NCI-H524 (cell line): ENCODE results near the gene STYXL2.

Source experiments
- DNase-seq, 2 experiments: peaks; one replicate each; lab custom pipeline; 2025; lab: John Stamatoyannopoulos, UW

Gene STYXL2

DNA sequence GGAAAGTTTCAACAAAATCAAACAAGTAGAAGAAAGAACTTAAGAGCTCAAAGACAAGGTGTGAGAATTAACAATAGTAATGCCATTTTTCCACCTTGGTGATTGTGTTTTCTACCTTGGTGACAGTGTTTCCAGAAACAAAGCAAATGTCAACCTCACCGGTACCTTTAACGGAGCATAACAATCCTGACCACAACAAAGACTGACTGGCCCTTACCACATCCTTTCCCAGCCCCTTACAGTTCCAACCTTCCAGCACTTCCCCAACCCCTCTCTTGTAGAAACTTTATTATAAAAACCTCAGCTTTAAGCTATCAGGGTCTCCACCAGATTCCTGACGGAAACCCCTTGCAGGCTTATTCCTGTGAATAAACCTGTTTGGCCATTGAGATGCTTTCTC, 16.7 kb downstream of the STYXL2 start:
- DNase-seq, result no peak

DNA sequence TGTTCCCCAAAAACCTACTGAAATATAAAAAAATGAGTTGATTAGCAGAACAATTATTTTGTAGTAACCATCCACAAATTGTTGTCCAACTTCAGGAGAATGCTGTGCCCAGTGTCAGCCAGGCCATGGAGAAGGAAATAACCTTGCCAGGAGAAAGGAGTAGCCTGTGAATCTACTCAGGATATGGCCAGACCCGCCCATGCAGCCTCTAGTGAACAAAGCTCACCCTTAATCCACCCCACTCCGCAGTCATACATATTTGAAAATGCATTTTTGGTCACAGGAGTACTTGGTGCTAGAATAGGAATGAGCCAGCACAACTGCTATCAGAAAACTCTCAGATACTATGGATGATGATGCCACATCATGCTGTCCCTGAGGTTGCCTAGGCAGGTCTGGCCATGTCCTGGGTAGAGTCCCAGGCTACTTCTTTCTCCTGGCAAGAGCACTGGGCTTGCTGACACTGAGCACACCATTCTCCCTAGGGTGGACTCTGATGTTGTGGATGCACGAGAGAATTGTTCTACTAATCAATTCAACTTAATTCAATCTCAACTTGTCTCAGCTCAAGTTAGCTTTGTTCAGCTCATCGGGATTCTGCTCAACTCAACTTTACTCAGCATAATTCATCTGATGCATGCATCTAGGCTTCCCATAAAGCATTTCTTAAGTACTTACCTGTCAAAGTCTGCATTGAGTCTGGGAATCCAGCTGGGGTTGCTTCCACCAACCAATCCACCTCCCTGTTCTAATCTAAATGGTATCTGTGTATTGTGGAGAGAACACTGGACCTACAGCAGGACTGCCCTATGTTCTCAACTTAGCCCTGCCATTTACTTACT, 18.2 kb downstream of the STYXL2 start:
- no peak for DNase-seq

DNA sequence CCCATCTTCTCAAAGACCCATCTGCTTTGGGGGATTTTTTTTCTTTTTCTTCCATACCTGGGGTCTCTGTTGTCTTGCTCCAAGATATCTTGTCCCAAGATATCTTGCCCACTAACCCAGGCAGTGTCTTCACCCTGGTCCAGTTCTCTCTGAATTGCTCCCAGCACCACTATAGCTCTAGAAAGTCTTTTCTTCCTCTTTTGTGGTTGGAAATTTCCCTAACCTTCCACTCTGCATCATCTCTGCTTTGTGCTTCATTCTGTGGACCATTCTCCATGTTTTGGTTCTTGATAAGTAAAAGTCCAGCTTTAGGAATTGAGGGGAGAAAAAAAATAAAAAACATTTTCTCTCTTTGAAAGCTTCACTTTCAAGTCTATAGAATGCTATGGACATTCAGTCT, 20.9 kb downstream of the STYXL2 start:
- no peak for DNase-seq

DNA sequence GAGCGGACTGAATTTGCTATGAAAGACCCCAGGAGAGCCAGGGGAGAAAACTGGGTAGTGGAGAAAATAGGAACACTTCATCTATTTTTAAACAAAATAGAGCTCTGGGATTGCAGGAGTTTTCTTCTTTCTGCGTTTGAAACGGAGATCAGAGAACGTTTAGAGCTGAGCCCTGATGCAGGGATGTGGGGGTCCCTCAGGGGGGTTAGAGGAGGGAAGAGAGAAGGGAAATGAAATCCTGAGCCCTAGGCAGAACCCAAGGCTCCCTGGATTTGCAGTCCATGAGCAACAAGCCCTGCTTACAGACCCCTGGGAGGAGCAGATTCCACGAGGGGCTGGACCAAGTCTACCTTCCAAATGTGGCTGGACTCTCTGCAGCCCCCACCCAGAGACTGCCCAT, 21.8 kb downstream of the STYXL2 start:
- no peak for DNase-seq

DNA sequence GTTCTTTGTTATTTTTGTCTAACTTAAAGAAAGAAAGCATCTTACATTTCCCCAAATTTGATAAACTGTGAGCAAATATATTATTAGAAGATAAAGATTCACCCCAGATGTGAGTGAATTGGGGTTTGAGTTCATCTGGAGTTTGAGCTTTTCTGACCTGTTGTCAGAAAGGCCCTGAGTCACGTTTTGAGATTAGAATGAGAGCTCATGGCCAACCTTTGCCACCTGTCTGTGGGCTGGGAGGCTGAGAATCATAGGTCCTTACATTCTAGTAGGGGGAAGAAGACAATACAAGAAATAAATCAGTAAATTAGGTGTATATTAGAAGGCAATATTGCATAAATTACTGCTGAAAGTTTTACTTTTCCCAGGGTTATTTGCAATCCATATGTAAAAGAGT, 22.3 kb downstream of the STYXL2 start:
- no peak for DNase-seq

DNA sequence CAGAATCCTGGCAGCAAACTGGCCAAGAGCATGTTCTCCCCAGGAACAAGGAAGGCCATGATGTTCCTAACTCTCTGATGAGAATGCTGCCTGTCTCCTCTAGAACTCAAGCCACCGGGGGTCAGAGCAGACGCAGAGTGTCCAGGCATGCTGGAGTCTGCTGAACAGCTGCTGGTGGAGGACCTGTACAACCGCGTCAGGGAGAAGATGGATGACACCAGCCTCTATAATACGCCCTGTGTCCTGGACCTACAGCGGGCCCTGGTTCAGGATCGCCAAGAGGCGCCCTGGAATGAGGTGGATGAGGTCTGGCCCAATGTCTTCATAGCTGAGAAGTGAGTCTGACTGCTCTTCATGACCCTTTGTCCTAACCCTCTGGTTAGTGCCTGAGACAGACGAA, 23.4 kb downstream of the STYXL2 start:
- DNase-seq, result no peak

DNA sequence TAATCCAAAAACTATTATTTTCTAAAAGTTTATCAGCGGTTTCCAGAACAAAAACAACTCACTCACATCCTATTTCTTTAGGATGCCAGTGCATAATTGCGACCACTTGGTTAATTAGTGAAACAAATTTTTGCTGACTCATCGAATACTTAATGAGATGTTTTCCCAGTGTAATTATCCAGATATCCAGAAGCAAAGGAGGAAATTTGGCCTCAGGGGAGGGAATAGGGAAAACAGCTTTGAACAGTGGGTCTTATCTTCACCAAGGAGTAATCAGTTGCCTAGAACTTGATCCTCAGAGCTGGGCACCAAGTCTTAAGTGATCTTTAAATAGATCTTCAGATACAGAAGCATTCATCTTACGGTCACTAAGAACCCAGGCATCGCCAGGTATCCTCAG, 24.3 kb downstream of the STYXL2 start:
- DNase-seq, result no peak

DNA sequence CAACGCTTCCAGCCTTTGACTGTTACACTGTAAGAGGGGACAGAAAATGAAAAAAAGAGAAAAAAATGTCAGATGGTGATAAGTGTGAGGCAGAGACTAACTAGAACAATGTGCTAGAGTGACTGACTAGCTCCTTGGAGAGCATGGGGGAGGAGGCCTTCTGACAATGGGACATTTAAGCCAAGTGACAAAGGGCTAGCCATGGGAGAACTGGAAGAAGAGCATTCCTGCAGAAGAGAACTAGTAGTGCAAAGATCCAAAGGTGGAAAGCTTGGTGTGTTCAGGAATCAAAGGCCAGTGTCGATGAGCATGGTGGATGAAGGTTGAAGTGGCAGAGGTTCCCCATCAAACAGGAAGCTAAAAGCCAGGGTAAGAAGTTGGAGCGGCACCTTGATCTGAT, 25.8 kb downstream of the STYXL2 start:
- no peak for DNase-seq

DNA sequence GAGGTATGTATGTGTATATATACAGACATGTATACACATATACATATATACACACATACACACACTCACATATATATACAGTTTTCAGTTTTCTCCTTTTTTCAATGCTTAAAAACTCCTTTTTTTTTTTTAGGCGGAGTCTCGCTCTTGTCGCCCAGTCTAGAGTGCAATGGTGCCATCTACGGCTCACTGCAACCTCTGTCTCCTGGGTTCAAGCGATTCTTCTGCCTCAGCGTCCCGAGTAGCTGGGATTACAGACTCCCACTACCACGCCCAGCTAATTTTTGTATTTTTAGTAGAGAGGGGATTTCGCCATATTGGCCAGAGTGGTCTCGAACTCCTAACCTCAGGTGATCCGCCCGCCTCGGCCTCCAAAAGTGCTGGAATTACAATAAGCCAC, 27.0 kb downstream of the STYXL2 start:
- DNase-seq, result no peak

DNA sequence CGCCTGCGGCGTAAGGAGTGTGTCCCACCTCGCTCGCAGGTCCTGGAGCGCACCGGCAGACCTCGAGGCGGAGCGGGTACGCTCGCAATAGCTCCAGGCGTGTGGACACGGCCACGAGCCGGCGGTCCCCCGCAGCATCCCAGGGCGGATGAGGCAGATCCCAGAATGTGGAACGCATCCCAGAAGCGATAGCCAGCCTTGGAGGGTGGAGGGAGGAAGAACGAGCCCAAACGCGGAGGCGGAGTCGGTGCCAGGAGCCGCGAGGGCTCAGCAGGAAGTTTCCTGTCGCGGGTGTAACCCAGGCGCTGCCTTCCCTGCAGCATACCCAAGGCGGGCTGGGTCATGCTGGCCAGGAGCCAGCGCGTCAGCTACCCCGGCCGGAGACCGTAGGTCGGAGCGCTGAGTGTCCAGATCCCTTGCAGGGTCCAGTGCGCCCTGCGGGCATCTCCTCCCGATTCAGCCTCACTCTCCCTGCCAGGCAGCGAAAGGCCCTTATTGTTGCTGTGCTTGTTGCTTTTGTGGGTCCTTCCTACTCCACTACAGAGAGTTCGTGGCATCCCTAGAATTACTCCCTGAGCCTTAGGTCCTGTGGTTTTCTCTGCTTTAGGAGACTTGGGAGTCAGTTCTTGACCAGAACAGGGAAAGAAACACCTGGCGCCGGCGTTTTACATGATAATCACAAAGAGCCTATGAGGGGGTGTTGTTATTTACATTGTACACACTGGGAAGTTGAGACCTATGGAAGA, 27.7 kb downstream of the STYXL2 start:
- DNase-seq, result peak in 1 of 2 experiments; percentile 10

DNA sequence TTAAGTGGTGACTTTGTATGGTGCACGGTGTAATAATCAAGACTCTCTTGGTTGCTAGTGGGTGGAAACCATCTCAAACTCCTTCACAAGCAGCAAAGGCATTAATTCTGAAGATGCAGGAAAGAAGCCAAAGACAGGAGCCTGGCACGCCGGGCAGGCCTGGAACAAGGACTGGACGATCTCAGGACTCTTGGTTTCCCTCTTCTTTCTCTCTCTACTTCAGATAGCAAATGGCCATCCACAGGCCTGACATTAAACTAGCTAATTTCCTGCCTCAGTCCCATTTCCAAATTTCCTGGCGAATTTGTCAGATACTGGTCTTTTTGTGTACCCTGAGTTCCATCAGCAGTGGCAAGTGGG, 28.2 kb downstream of the STYXL2 start:
- no peak for DNase-seq

DNA sequence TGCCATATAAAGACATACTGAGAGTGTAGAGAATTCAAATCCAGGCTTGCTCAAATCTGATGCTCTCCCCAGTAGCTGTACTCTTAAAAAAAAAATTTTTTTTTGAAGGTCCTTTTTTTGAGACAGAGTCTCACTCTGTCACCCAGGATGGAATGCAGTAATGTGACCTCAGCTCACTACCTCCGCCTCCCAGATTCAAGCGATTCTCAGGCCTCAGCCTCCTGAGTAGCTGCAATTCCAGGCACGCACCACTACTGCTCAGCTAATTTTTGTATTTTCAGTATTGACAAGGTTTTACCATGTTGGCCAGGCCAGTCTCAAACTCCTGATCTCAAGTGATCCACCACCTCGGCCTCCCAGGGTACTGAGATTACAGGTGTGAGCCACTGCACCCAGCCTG, 28.7 kb downstream of the STYXL2 start:
- DNase-seq, result no peak

DNA sequence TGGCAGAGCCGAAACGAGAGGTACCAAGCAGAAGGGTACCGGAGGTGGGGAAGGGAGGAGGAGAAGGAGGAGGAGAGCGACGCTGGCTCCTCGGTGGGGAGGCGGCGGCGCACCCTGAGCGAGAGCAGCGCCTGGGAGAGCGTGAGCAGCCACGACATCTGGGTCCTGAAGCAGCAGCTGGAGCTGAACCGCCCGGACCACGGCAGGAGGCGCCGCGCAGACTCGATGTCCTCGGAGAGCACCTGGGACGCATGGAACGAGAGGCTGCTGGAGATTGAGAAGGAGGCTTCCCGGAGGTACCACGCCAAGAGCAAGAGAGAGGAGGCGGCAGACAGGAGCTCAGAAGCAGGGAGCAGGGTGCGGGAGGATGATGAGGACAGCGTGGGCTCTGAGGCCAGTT, 32.4 kb downstream of the STYXL2 start:
- no peak for DNase-seq

DNA sequence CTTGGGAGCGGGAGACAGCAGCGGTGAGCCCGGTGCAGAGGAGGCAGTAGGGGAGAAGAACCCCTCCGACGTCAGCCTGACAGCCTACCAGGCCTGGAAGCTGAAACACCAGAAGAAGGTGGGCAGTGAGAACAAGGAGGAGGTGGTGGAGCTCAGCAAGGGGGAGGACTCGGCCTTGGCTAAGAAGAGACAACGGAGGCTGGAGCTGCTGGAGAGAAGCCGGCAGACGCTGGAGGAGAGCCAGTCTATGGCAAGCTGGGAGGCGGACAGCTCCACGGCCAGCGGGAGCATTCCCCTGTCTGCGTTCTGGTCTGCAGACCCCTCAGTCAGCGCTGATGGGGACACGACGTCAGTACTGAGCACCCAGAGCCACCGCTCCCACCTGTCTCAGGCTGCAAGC, 32.9 kb downstream of the STYXL2 start:
- DNase-seq, result no peak

DNA sequence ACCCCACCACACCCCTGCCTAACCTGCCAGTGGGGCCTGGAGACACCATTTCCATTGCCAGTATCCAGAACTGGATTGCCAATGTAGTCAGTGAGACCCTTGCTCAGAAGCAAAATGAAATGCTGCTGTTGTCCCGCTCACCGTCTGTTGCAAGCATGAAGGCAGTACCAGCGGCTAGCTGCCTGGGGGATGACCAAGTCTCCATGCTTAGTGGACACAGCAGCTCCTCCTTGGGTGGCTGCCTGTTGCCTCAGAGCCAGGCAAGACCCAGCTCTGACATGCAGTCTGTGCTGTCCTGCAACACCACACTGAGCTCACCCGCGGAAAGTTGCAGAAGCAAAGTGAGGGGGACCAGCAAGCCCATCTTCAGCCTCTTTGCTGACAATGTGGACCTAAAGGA, 33.4 kb downstream of the STYXL2 start:
- DNase-seq, result no peak

DNA sequence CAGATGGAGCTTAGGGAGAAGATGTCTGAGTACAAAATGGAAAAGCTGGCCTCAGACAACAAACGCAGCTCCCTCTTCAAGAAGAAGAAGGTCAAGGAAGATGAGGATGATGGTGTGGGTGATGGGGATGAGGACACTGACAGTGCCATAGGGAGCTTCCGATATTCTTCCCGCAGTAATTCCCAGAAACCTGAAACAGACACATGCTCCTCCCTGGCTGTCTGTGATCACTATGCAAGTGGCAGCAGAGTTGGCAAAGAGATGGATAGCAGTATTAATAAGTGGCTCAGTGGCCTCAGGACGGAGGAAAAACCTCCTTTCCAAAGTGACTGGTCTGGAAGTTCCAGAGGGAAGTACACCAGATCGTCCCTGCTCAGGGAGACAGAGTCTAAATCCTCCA, 33.8 kb downstream of the STYXL2 start:
- DNase-seq, result no peak

DNA sequence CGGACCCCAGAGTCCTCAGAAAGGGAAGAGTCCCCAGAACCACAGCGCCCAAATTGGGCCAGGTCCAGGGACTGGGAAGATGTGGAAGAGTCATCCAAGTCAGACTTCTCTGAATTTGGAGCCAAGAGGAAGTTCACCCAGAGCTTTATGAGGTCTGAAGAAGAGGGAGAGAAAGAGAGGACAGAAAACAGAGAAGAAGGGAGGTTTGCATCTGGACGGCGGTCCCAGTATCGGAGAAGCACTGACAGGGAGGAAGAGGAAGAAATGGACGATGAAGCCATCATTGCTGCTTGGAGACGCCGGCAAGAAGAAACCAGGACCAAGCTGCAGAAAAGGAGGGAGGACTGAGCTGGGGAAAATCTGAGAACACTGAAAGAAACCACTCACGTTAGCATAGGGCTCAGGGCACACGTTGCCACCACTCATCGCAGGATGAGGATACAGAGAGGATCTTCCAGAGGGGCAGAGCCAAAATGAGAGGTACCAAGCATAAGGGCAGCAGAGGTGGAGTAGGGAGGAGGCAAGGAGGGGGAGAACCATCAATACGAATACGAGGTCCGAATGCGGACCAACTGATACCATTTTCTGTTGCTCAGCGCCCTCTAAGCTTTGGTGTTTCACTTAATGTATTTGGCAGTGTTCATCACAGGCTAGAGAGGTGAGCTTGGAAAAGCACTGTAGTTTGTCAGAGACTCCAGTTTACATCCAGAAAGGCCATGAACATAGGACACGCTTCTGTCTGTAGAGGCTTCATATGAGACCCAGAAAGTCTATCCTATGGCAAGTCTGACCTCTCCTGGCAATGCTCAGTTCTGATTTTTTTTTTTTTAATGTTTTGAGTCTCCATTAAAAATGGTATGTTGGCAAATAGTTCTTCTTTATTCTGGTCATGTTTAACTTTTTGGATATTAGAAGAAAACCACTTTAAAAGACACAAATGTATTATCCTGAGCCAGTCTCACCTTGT, 34.7 kb downstream of the STYXL2 start:
- no peak for DNase-seq

DNA sequence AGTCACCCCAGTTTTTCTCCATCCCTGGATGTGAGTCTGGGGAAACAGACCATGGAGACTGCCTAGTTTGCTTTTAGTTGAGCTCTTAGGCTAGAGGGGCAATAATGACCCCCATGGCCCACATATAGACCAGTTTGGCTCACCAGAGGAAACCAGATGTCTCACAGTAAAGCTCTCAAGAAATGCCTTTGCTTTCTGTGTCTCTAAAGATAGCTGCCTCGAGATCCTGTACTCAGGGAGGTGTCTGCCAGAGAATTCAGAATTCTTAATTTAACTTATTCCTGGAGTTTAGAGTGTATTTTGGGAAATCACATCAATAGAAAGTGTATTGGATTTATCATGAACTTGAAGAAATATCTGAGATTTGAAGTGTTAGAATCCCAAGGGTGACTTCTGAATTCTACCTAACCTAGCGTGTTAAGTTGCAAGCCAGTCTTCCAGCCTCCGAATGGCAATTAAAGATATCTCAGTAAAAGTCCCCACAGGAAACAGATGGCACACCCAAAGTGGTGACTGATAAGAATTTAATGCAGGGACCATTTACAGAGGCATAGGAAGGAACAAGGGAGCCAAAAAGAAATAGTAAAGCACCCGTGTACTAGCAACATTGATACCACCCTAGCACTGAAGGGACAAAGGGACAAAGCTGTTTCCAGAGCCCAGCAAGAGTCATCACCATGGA, 37.1 kb downstream of the STYXL2 start:
- peak in 1 of 2 experiments; percentile 37 for DNase-seq

DNA sequence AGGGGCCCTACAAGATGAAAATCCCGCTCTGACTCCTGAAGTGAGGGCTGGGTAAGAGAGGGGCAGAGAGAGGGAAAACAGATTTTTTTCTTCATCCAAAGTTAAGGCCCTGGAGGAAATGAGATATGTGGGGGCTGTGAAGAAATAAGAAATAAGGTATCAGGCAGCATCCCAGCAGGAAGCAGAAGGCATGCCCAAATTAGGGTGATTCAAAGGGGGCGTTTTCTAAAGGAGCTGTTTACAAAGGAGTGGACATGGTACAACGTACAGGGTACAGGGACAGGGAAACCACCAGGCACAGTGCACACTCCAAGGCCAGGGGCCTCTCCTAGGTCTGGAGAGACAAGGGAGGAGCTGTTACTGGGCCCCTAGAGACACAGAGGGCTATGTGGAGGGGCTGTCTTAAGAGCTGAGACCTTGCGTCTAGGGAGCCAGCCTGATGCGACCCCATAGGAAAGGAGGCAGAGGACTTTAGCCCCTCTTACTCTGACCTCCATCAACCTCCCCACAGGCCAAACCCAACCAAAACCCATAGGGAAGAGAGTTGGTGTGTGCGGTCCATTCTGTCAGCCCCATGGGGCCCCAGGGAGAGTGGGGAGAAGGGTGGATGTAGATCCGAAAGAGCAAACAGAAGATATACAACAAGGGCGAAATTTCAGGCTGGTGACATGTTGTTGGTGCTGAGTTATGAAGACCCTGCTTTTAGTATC, 38.6 kb downstream of the STYXL2 start:
- DNase-seq, result no peak

DNA sequence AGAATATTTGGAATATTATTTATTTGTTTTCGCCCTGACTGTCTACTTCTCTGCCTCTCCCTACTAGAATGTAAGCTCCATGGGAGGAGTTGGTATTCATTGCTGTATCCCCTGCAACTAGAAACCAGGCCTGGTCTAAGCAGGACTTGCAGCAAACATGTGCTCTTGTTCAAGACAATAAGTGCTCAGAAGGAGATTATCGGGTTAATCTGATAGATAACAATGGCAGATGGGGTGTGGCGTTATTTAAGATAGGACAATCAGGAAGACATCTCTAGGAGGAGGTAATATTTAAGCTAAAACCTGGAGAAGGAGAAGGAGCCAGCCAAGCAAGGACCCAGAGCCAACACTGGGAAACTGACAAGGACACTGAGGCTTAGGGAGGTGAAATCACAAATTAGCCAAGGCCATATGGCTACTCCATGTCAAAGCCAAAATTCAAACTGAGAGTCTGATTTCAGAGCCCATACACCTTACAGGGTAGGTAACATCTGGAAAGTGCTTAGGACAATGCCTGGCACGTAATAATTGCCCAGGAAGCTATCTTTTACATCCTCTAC, 41.5 kb downstream of the STYXL2 start:
- DNase-seq, result peak; percentile 62 to 87

DNA sequence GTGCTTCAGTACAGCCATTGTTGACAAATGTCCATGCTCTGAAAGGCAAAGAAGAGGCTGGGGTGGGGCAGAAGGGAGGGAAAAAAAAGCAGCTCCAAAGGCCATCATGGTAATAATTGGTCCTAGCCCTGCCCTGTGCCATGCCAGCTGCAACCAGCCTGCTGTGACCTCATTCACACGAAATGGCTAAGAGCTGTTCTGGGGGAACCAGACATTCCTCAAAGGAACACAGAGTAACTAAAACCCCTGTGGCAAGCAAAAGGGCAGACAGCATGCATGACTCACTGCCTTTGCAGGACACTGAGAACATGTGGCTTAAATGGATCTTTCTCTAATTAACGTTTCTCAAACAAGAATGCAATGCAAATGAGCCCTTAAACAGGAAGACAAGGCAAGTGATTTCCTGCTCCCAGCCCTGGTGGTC, 42.3 kb downstream of the STYXL2 start:
- DNase-seq, result peak in 1 of 2 experiments; percentile 15
